HG02588 (cell line): ENCODE measurements around the gene BCAP31.

Experiments used
- ATAC-seq: cut with Tn5 transposase; IDR thresholded peaks from one replicate; pipeline ENCODE4 v1.9.1; 2021; ENCODE audit warnings: mild to moderate bottlenecking, moderate library complexity; ENCODE audit not compliant: unreplicated experiment

Gene BCAP31

DNA sequence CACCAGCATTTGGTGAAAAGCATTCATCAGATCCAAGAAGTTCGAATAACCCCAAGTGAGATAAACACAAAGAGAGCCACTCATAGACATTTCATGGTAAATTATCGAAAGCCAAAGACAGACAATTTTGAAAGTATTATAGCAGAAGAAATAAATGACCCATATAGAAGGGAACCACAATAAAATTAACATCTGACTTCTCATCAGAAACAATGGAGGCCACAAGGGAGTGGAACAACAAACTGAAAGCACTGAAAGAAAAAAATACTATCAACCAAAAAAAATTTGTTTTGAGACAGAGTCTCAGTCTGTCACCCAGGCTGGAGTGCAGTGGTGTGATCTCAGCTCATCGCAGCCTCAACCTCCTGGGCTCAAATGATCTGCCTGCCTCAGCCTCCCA lies 64.9 kb downstream of the BCAP31 start:
- ATAC-seq: no peak

GRCh38 chrX:153657161-153657560 lies 67.0 kb downstream of the BCAP31 start:
- no peak for ATAC-seq

DNA sequence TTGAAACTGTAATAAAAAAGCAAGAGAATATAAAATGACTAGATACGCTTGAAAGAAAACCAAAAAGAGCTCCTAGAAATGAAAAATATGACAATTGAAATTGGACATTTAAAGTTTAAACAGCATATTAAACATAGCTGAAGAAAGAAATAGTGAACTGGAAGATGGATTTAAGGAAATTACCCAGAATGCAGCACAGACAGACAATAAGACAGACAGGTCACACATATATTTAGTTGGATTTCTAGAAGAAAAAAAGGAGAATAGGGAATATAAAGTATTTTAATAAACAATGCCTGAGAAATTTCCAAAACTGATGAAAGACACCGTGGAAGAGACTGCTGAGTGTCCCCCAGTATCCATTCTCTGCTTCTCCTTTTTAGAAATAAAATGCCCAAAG lies 70.6 kb downstream of the BCAP31 start:
- ATAC-seq: no peak

DNA sequence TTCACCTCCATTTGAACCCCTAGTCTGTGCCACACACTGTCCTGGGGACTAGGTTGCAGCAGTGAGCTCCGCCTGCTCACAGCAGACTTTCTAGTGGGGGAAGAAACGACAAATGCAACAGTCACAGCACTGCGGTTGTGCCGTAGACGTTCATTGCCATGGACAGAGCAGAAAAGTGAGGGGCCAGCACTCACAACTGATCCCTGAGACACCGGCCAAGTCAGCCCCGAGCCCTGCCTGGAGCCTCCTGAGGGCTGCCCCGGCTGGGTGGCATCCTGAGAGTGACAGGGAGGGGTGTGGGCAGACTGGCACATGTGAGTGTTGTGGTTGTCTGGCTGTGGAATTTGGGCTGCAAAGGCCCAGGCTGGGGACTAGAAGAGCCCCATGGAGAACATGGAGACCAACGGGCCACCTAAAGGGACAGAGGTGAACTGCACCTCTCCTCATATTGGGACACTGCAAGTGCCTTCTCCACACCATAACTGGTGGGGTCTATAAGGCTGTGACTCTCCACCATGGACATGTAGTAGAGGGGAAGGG lies 72.6 kb downstream of the BCAP31 start:
- no peak for ATAC-seq

DNA sequence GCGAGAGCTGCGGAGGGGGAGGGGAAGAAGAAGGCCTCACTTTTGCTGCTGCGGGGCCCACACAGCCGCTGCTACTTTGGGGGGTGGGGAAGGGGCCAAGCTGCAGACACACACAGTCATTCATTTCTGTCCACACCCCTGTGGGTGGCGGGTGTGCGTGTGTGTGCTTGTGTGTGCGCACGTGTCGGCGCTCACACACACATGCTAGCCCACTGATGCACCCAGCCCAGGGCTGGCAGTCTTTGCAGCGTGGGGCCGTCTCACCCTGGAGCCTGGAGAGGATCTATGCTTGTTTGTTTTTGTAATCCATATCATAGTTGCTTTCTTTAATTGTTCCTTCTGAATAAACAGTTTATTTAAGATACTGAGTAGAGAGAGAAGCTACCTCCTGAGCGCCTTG lies 73.2 kb downstream of the BCAP31 start:
- ATAC-seq: no peak
